HG03159 (cell line): ENCODE data around the gene SORBS1.
A peak's percentile ranks its signal among the peaks of the same experiment; 100 is the strongest.

ENCODE experiments used
- ATAC-seq: cut with Tn5 transposase; IDR thresholded peaks from one replicate; pipeline ENCODE4 v1.9.1; 2021; ENCODE audit warnings: mild to moderate bottlenecking, moderate library complexity; ENCODE audit not compliant: unreplicated experiment

The SORBS1 gene

DNA sequence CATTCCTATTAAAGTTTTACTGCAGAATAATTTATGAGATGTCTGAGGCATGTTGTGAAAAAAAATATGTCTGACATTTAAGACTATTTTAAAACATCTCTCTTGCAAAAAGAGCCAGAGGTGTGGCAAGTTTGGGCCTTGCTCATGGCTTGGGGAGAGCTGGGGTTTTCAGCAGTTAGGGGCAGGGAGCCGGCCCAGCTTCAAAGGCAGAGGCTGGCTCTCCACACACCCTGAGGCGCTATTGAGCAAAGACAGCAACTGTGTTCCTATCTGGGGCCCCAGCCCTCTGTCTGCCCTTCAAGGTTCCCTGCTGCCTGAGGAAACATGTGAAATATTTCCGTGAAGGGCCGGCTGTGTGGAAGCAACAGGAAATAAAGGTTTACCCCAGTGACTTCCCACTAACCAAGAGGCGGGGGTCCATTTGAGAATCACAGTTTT is 94.0 kb downstream of the SORBS1 start:
- ATAC-seq, result no peak

- ATAC-seq, result no peak
Observed at GRCh38 chr10:95466436-95466835, 94.7 kb downstream of the SORBS1 start.

- no peak for ATAC-seq
Observed at GRCh38 chr10:95464280-95464679, 96.9 kb downstream of the SORBS1 start.

GRCh38 chr10:95462740-95463667 is 98.2 kb downstream of the SORBS1 start:
- ATAC-seq, result no peak

- no peak for ATAC-seq
Observed at GRCh38 chr10:95461611-95462010, 99.6 kb downstream of the SORBS1 start.

DNA sequence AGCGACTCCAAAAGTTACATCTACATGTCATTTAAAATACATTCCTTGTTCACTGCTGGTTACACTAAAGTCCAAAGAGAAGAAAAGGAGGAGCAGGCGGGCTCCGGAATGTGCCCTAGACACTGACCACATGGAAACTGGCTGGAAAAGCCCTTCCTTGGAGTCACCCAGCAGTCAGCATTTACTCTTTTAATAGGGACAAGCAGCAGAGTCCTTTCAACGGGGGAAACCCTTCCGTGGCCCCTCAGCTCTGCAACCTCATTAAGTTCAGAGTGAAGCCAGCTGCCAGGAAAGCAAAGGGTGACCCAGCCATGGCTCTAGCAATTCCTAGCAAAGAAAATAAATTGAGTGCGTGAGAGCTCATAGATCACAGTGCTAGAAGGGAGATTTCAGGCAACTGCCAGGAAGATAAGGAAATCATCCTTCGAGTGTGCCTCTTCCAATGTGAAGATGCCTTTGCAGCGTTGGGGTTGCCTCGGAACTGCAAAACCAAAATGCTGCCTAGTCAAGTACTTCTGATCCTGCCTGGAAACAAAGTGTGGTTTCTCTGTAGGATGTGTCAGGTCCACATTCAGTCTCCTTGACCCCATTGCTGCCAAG is 101.6 kb downstream of the SORBS1 start:
- no peak for ATAC-seq

DNA sequence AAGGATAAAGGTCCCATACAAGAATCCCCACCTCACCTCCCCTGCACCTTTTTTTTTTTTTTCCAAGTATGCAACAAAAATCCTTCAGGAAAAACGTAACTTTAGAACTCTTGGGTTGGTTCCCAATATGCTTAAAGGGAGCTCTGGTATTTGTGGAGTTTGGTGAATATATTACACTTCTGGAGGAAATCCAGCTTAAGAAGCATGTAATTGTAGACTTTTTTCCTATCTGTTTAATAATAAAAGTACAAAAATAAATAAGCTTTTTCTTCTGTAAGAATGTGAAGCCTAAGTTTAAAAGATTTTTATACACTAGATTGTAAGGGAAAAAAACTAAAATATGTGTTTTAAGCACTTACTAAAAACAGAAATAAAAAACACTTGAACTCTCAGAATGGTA is 102.3 kb downstream of the SORBS1 start:
- ATAC-seq, result no peak

GRCh38 chr10:95458014-95458413 is 103.2 kb downstream of the SORBS1 start:
- no peak for ATAC-seq

GRCh38 chr10:95457319-95457886 is 103.8 kb downstream of the SORBS1 start:
- ATAC-seq, result no peak

GRCh38 chr10:95456516-95456915 is 104.7 kb downstream of the SORBS1 start:
- ATAC-seq, result no peak

GRCh38 chr10:95454940-95455339 is 106.2 kb downstream of the SORBS1 start:
- no peak for ATAC-seq

DNA sequence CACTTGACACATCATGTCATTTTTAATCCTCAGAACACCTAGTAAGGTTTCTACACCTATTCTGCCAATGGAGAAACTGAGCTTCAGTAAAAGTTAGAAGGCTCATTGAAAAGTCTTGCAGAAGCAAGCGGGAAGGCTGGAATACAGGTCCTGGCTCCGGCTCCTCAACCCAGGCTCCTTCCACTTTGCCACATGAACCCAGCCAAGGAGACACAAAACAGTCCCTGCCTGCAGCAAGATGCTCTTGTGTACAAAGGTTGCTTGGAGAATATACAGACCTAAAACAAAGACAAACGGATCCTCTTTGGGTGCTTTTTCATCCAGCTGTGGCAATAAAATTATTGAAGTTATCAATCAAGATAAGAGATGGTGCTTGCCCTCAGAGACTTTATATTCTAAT is 106.8 kb downstream of the SORBS1 start:
- no peak for ATAC-seq

DNA sequence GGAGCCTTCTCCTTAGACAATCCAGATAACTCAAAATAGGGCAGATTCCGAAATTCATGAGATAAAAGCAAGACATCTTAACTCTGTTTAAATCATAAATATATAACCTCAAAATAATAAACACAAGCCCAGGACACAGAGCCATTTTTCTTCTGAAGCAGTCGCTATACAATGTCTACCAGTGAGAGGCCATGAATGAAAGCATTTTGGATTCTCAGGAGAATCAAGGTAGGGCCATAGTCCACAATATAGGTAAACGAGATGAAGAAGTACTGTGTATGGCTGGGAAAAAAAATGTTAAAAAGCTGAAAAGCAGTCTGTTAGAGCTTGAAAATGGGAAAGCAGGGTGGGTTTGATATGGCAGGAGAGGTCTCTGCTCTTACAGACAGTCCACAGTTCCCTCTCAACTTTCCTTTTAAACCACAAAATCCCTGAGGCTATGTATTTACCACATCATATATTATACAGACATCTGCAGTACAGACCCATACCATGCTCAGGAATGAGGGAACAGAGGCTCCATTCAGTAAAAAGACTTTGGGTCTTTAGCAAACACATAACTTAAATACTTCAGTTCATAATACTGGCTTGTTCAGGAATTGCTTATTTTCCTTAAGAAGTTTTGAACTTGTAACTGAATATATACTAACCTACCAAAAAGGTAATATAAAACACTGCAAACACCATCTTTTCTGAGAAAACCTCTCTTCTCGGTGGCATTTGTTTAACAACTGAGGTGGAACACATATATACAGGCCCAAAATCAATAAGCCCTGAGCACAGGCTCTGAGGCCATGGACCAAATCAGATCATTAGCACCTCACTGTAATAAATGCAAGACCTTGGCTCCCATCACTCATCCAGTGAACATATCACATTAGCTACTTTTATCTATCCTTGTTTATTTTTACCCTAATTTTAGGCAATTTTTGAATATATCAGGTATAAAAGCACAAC is 109.3 kb downstream of the SORBS1 start:
- no peak for ATAC-seq

DNA sequence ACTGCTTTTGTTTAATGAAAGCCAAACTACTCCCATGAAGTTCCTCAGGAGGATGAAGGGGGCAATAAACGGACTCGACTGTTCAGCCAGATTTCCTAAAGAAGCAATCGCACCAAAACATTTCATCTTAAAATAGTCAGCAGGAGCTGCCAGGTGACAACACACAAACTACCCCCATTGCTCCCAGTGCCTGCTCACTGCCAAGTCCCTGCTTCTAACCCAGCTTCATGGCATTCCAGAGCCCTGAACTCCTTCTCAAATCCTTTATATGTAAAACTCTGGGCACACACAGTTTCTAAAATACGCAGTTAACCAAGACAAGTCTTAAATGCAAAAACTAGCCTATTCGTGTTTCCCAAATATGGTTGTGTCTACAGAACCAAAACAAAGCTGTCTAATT is 110.0 kb downstream of the SORBS1 start:
- no peak for ATAC-seq

DNA sequence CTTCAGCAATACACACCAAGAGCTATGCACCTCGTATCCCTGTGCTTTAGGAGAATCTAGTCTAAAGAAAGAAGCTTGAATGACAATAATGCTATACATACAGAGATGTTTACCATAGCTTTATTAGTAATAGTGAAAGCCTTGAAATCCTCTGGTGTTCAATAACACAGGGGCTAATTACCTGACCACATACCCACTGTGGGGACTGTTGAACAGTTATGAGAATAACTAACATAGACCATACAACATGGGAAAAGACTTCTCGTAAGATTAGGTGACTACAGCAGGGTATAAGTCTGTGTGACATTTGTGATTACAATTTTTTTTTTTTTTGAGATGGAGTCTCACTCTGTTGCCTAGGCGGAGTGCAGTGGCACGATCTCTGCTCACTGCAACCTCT is 111.0 kb downstream of the SORBS1 start:
- no peak for ATAC-seq

GRCh38 chr10:95447685-95448084 is 113.5 kb downstream of the SORBS1 start:
- ATAC-seq, result no peak

GRCh38 chr10:95445837-95446486 is 115.2 kb downstream of the SORBS1 start:
- ATAC-seq, result peak; percentile 80

GRCh38 chr10:95445223-95445836 is 115.8 kb downstream of the SORBS1 start:
- ATAC-seq, result no peak

DNA sequence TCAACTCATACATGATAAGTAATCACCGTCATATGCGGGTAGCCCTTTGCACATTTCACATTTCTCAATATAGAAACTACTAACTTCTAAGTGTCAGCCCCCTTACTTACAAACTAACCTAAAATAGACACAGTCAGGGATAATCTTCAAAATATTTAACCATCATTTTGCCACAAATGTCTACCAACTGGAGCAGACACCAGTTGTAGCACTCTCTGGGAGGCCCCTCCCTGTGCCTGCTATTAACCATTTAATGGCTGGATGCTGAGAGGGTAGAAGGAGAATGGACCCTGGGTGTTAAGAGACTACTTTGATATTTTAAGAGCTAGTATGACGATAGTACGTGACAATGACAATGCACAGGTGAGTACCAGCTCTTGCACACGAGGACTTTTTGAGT is 116.4 kb downstream of the SORBS1 start:
- no peak for ATAC-seq

GRCh38 chr10:95443636-95444035 is 117.5 kb downstream of the SORBS1 start:
- no peak for ATAC-seq
